ENCODE results near the gene SP3. TPM values are rescaled to one million over a fixed set of nuclear protein-coding genes. Genes with fewer than 3 reads are reported as not detected.
"Not testable (repeated sequence)": the region's sequence is repeated elsewhere in the genome, so short reads cannot be mapped to it uniquely, and the experiment has no call there.

The SP3 gene
- total RNA-seq, 2 donors from 2014 or later: 33.2 to 45.0 TPM

GRCh38 chr2:173891315-173892037 is 73.7 kb downstream of the SP3 start:
- Histone ChIP-seq H3K27ac (no peak overlapping the region), H3K36me3 (no peaks in the 10 kb centered on the region), H3K4me1 (no peaks in the 10 kb centered on the region), H3K27me3 (no peaks in the 10 kb centered on the region), H3K4me3 (no peak overlapping the region), H3K9me3 (no peaks in the 10 kb centered on the region)
- no peak for DNase-seq (ENCODE audit: low spot score)
- no peak for TF ChIP-seq CTCF (IDR thresholded peaks at IDR 0.05)

GRCh38 chr2:173889464-173889863 is 75.7 kb downstream of the SP3 start:
- DNase-seq (ENCODE audit: low spot score); H3K27ac ChIP-seq; H3K27me3 ChIP-seq; H3K4me3 ChIP-seq; H3K36me3 ChIP-seq; H3K9me3 ChIP-seq; H3K4me1 ChIP-seq: not testable (repeated sequence)

- H3K36me3 ChIP-seq: no peaks in the 10 kb centered on the region
- DNase-seq (ENCODE audit: low spot score): no peak
- H3K4me1 ChIP-seq: no peaks in the 10 kb centered on the region
- no peak for TF ChIP-seq CTCF (IDR thresholded peaks at IDR 0.05)
- H3K4me3 ChIP-seq: no peak overlapping the region
- no peak overlapping the region for H3K27ac ChIP-seq
- no peaks in the 10 kb centered on the region for H3K9me3 ChIP-seq
- H3K27me3 ChIP-seq: no peaks in the 10 kb centered on the region
These were observed 78.6 kb downstream of the SP3 start for GRCh38 chr2:173886613-173887012.

- peak in 1 of 2 donors; percentile 78 for TF ChIP-seq CTCF (IDR thresholded peaks at IDR 0.05)
- peak; percentile 72 for DNase-seq (ENCODE audit: low spot score)
- H3K27me3 ChIP-seq: no peaks in the 10 kb centered on the region
These were observed 81.0 kb downstream of the SP3 start for GRCh38 chr2:173884025-173884802.

GRCh38 chr2:173881886-173882285 is 83.3 kb downstream of the SP3 start:
- H3K27me3 ChIP-seq: no peaks in the 10 kb centered on the region
- H3K27ac ChIP-seq: no peak overlapping the region
- no peak for TF ChIP-seq CTCF (IDR thresholded peaks at IDR 0.05)
- DNase-seq (ENCODE audit: low spot score): no peak
- H3K36me3 ChIP-seq: no peaks in the 10 kb centered on the region
- no peaks in the 10 kb centered on the region for H3K4me1 ChIP-seq
- H3K9me3 ChIP-seq: no peaks in the 10 kb centered on the region
- no peak overlapping the region for H3K4me3 ChIP-seq

More at GRCh38 chr2:173884025-173884802, 81.0 kb downstream of the SP3 start:
- Histone ChIP-seq H3K36me3 (no peaks in the 10 kb centered on the region), H3K4me3 (no peak overlapping the region), H3K4me1 (no peaks in the 10 kb centered on the region), H3K27ac (no peak overlapping the region), H3K9me3 (no peaks in the 10 kb centered on the region)

GRCh38 chr2:173881461-173881860 is 83.7 kb downstream of the SP3 start:
- H3K4me1 ChIP-seq: no peaks in the 10 kb centered on the region
- H3K4me3 ChIP-seq: no peak overlapping the region
- no peak for DNase-seq (ENCODE audit: low spot score)
- no peak overlapping the region for H3K27ac ChIP-seq
- no peaks in the 10 kb centered on the region for H3K27me3 ChIP-seq
- H3K36me3 ChIP-seq: no peaks in the 10 kb centered on the region
- TF ChIP-seq CTCF (IDR thresholded peaks at IDR 0.05): no peak
- no peaks in the 10 kb centered on the region for H3K9me3 ChIP-seq

All from right atrium auricular region (tissue), 2 donors.